ENCODE data around the gene C16orf89.

Gene C16orf89

DNA sequence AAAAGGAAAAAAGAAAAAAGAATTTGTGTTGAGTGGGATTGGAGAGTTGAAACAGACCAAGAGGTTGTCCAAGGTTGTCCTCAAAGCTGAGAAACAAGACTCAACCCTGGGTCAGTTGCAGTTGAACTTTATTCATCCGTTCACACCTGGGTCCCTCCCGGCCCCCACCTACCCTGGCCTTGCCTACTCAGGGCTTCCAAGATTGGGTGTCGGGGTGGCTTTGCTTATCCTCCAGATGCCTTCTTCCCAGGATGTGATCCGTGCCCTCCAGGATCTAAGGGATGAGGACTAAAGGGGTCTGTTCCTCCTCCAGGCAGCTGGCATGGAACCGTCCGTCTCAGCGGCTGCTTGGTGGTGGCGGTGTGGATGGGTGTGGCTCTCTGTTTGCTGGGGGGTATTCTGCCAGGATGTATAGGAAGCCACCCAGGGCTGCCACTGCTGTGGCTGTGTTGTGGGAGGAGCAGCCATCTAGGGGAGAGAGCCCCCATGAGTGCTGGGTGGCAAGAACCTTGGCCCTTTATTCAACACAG, 21.7 kb downstream of the C16orf89 start:
- no peak overlapping the region for H2AFZ ChIP-seq (ENCODE audit: low read depth, low read length)
- no peak overlapping the region for H2BK120ac ChIP-seq (ENCODE audit: low read depth, low read length)
- no peak overlapping the region for H2BK5ac ChIP-seq (ENCODE audit: low read depth, low read length, poor library complexity, severe bottlenecking)
- peaks cover 4% of the 10 kb centered on the region for H3K9me3 ChIP-seq (ENCODE audit: control insufficient read depth, low read length)
- no peak overlapping the region for H3K9ac ChIP-seq (ENCODE audit: low read length)
- H3K4me3 ChIP-seq (ENCODE audit: insufficient read depth in 1 of 2, low read depth in 1 of 2, low read length in 2 of 2): no peak overlapping the region
- no peak overlapping the region for H4K91ac ChIP-seq (ENCODE audit: low read length)
- no peak overlapping the region for H2BK15ac ChIP-seq (ENCODE audit: low read depth, poor library complexity, severe bottlenecking)
- H3K23ac ChIP-seq (ENCODE audit: low read length in 2 of 2): no peak overlapping the region
- WGBS: 96% methylated on average over 8 of the region's 8 CpGs
- no peak overlapping the region for H3K4ac ChIP-seq (ENCODE audit: low read depth in 1 of 2, low read length in 2 of 2)
- H3K79me1 ChIP-seq (replicated peaks; ENCODE audit: low read length, poor library complexity, severe bottlenecking): no peaks in the 10 kb centered on the region
- no peak overlapping the region for H3K4me2 ChIP-seq (ENCODE audit: low read length, poor library complexity, severe bottlenecking)
- H4K8ac ChIP-seq (ENCODE audit: low read length): no peak overlapping the region
- no peak for DNase-seq
- H3K14ac ChIP-seq (ENCODE audit: low read length in 2 of 2): no peak overlapping the region
- peaks cover 13% of the 10 kb centered on the region for H3K4me1 ChIP-seq (ENCODE audit: control insufficient read depth, insufficient read depth, low read depth, low read length)
- no peak overlapping the region for H3K27ac ChIP-seq (ENCODE audit: low read length, poor library complexity, severe bottlenecking)
- no peak overlapping the region for H2AK5ac ChIP-seq (ENCODE audit: low read length, severe bottlenecking)
- H3K27me3 ChIP-seq (ENCODE audit: control insufficient read depth in 1 of 2, insufficient read depth in 1 of 2, low read length in 2 of 2): peaks cover 16 to 34% of the 10 kb centered on the region in 2 experiments
- no peak overlapping the region for H2BK12ac ChIP-seq (ENCODE audit: low read length in 2 of 2)
- H3K36me3 ChIP-seq (ENCODE audit: control insufficient read depth in 1 of 2, insufficient read depth in 2 of 2, low read depth in 1 of 2, low read length in 2 of 2): no peaks in the 10 kb centered on the region
- no peak overlapping the region for H3K18ac ChIP-seq (ENCODE audit: low read depth in 1 of 2, low read length in 2 of 2)

DNA sequence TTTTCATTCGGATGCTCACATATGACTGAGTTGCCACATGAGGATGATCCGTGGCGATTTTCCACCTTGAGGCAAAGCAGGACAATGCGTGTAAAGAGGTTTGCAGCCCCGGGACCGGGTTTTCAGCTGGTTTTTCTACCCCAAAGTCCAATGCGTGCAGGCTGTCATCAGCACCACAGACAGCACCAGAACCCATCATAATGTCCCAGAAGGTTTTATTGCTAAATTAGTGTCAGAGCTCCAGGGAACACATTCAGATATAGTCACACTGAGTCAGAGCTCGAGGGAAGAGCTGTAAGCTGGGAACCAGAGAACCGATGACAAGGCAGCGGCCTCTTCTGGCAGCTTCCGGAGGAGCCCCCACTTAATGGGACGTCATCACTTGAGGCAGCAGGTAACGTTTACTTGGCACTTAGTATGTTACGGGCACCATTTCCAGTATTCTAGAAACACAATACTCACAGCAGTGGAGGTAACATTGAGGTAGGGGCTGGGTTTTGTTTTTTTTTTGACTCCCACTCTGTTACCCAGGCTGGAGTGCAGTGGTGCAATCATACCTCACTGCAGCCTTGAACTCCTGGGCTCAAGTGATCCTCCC, 23.1 kb downstream of the C16orf89 start:
- Histone ChIP-seq H3K14ac (ENCODE audit: low read length in 2 of 2) (no peak overlapping the region), H2BK12ac (ENCODE audit: low read length in 2 of 2) (no peak overlapping the region), H3K4me2 (ENCODE audit: low read length, poor library complexity, severe bottlenecking) (no peak overlapping the region), H3K18ac (ENCODE audit: low read depth in 1 of 2, low read length in 2 of 2) (no peak overlapping the region), H3K27ac (ENCODE audit: low read length, poor library complexity, severe bottlenecking) (no peak overlapping the region), H2AFZ (ENCODE audit: low read depth, low read length) (no peak overlapping the region), H3K4ac (ENCODE audit: low read depth in 1 of 2, low read length in 2 of 2) (no peak overlapping the region), H2BK5ac (ENCODE audit: low read depth, low read length, poor library complexity, severe bottlenecking) (no peak overlapping the region), H3K4me1 (ENCODE audit: control insufficient read depth, insufficient read depth, low read depth, low read length) (peaks cover 13% of the 10 kb centered on the region), H3K79me1 (replicated peaks; ENCODE audit: low read length, poor library complexity, severe bottlenecking) (no peaks in the 10 kb centered on the region), H4K91ac (ENCODE audit: low read length) (no peak overlapping the region), H2AK5ac (ENCODE audit: low read length, severe bottlenecking) (no peak overlapping the region), H3K36me3 (ENCODE audit: control insufficient read depth in 1 of 2, insufficient read depth in 2 of 2, low read depth in 1 of 2, low read length in 2 of 2) (no peaks in the 10 kb centered on the region), H3K9me3 (ENCODE audit: control insufficient read depth, low read length) (no peaks in the 10 kb centered on the region), H3K4me3 (ENCODE audit: insufficient read depth in 1 of 2, low read depth in 1 of 2, low read length in 2 of 2) (no peak overlapping the region), H3K9ac (ENCODE audit: low read length) (no peak overlapping the region), H3K23ac (ENCODE audit: low read length in 2 of 2) (no peak overlapping the region), H2BK120ac (ENCODE audit: low read depth, low read length) (no peak overlapping the region), H4K8ac (ENCODE audit: low read length) (no peak overlapping the region), H2BK15ac (ENCODE audit: low read depth, poor library complexity, severe bottlenecking) (no peak overlapping the region), H3K27me3 (ENCODE audit: control insufficient read depth in 1 of 2, insufficient read depth in 1 of 2, low read length in 2 of 2) (peaks cover 16 to 30% of the 10 kb centered on the region in 2 experiments)
- WGBS: 64% methylated on average over 12 of the region's 14 CpGs
- peak; percentile 43 for DNase-seq

- Histone ChIP-seq H3K18ac (ENCODE audit: low read depth in 1 of 2, low read length in 2 of 2) (no peak overlapping the region), H3K9ac (ENCODE audit: low read length) (no peak overlapping the region), H4K8ac (ENCODE audit: low read length) (no peak overlapping the region), H3K4me1 (ENCODE audit: control insufficient read depth, insufficient read depth, low read depth, low read length) (peaks cover 13% of the 10 kb centered on the region), H2BK120ac (ENCODE audit: low read depth, low read length) (no peak overlapping the region), H3K14ac (ENCODE audit: low read length in 2 of 2) (no peak overlapping the region), H3K79me1 (replicated peaks; ENCODE audit: low read length, poor library complexity, severe bottlenecking) (no peaks in the 10 kb centered on the region), H2BK12ac (ENCODE audit: low read length in 2 of 2) (no peak overlapping the region), H2BK15ac (ENCODE audit: low read depth, poor library complexity, severe bottlenecking) (no peak overlapping the region), H3K27ac (ENCODE audit: low read length, poor library complexity, severe bottlenecking) (no peak overlapping the region), H2BK5ac (ENCODE audit: low read depth, low read length, poor library complexity, severe bottlenecking) (no peak overlapping the region), H2AK5ac (ENCODE audit: low read length, severe bottlenecking) (no peak overlapping the region), H3K23ac (ENCODE audit: low read length in 2 of 2) (no peak overlapping the region), H3K4me3 (ENCODE audit: insufficient read depth in 1 of 2, low read depth in 1 of 2, low read length in 2 of 2) (no peak overlapping the region), H3K36me3 (ENCODE audit: control insufficient read depth in 1 of 2, insufficient read depth in 2 of 2, low read depth in 1 of 2, low read length in 2 of 2) (no peaks in the 10 kb centered on the region), H3K9me3 (ENCODE audit: control insufficient read depth, low read length) (no peaks in the 10 kb centered on the region), H2AFZ (ENCODE audit: low read depth, low read length) (no peak overlapping the region), H3K4me2 (ENCODE audit: low read length, poor library complexity, severe bottlenecking) (no peak overlapping the region), H3K27me3 (ENCODE audit: control insufficient read depth in 1 of 2, insufficient read depth in 1 of 2, low read length in 2 of 2) (peaks cover 16 to 21% of the 10 kb centered on the region in 2 experiments), H4K91ac (ENCODE audit: low read length) (no peak overlapping the region), H3K4ac (ENCODE audit: low read depth in 1 of 2, low read length in 2 of 2) (no peak overlapping the region)
- DNase-seq: peak; percentile 70
- 76% methylated on average over 12 of the region's 12 CpGs for WGBS
These were observed 24.1 kb downstream of the C16orf89 start for GRCh38 chr16:5041600-5042133.

DNA sequence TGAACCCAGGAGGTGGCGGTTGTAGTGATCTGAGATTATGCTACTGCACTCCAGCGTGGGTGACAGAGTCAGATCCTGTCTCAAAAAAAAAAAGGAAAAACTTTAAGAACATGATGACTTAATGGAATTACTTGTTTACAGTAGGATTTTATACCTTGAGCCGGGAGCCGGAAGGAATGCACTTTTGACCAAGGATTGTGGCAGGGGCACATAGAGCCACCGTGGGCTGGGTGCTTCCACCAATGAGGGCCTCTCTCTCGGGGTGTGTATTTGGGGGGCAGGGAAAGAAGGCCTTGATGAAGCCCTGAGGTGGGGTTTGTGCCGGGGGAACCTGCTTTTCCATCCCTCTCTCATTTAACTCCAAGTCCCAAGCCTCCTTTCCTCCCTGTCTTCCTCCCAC, 25.3 kb downstream of the C16orf89 start:
- no peaks in the 10 kb centered on the region for H3K9me3 ChIP-seq (ENCODE audit: control insufficient read depth, low read length)
- WGBS: 73% methylated on average over 5 of the region's 7 CpGs
- H4K91ac ChIP-seq (ENCODE audit: low read length): no peak overlapping the region
- H2BK5ac ChIP-seq (ENCODE audit: low read depth, low read length, poor library complexity, severe bottlenecking): no peak overlapping the region
- H2BK15ac ChIP-seq (ENCODE audit: low read depth, poor library complexity, severe bottlenecking): no peak overlapping the region
- H3K4ac ChIP-seq (ENCODE audit: low read depth in 1 of 2, low read length in 2 of 2): no peak overlapping the region
- H3K18ac ChIP-seq (ENCODE audit: low read depth in 1 of 2, low read length in 2 of 2): no peak overlapping the region
- H3K27ac ChIP-seq (ENCODE audit: low read length, poor library complexity, severe bottlenecking): no peak overlapping the region
- no peak overlapping the region for H3K23ac ChIP-seq (ENCODE audit: low read length in 2 of 2)
- H2AFZ ChIP-seq (ENCODE audit: low read depth, low read length): no peak overlapping the region
- no peak overlapping the region for H3K14ac ChIP-seq (ENCODE audit: low read length in 2 of 2)
- no peak overlapping the region for H3K4me2 ChIP-seq (ENCODE audit: low read length, poor library complexity, severe bottlenecking)
- H2BK12ac ChIP-seq (ENCODE audit: low read length in 2 of 2): no peak overlapping the region
- H3K27me3 ChIP-seq (ENCODE audit: control insufficient read depth in 1 of 2, insufficient read depth in 1 of 2, low read length in 2 of 2): peaks cover 11 to 19% of the 10 kb centered on the region in 2 experiments
- H2BK120ac ChIP-seq (ENCODE audit: low read depth, low read length): no peak overlapping the region
- no peak overlapping the region for H3K4me3 ChIP-seq (ENCODE audit: insufficient read depth in 1 of 2, low read depth in 1 of 2, low read length in 2 of 2)
- no peaks in the 10 kb centered on the region for H3K36me3 ChIP-seq (ENCODE audit: control insufficient read depth in 1 of 2, insufficient read depth in 2 of 2, low read depth in 1 of 2, low read length in 2 of 2)
- peaks cover 13% of the 10 kb centered on the region for H3K4me1 ChIP-seq (ENCODE audit: control insufficient read depth, insufficient read depth, low read depth, low read length)
- no peak overlapping the region for H2AK5ac ChIP-seq (ENCODE audit: low read length, severe bottlenecking)
- no peak overlapping the region for H4K8ac ChIP-seq (ENCODE audit: low read length)
- no peak for DNase-seq
- H3K79me1 ChIP-seq (replicated peaks; ENCODE audit: low read length, poor library complexity, severe bottlenecking): no peaks in the 10 kb centered on the region
- no peak overlapping the region for H3K9ac ChIP-seq (ENCODE audit: low read length)

Measured in mesenchymal stem cell (in vitro differentiated cells and primary cell).